Adipocyte (in vitro differentiated cells): ENCODE data around the gene WDHD1.
"Not testable (repeated sequence)": the region's sequence is repeated elsewhere in the genome, so short reads cannot be mapped to it uniquely, and the experiment has no call there.

Experiments
- DNase-seq: peaks from one replicate; pipeline ENCODE4 v3.0.0-alpha.2; 2015; ENCODE audit warnings: low read depth
- H3K27me3 ChIP-seq: replicated peaks from 2 replicates; pipeline ENCODE4 v1.7.0; 2013; ENCODE audit warnings: mild to moderate bottlenecking, low read length, moderate library complexity; ENCODE audit not compliant: control insufficient read depth, insufficient read depth
- H3K36me3 ChIP-seq: 2 replicates; pipeline ENCODE4 v1.7.0; 2013; ENCODE audit warnings: low read length, mild to moderate bottlenecking, moderate library complexity; ENCODE audit not compliant: control insufficient read depth, insufficient read depth, severe bottlenecking
- H3K4me1 ChIP-seq: 2 replicates; pipeline ENCODE4 v1.7.0; 2013; ENCODE audit warnings: mild to moderate bottlenecking, low read length, moderate library complexity; ENCODE audit not compliant: control insufficient read depth, insufficient read depth
- H3K4me3 ChIP-seq: 2 replicates; pipeline ENCODE4 v1.7.0; 2013; ENCODE audit warnings: mild to moderate bottlenecking, low read length, moderate library complexity
- H3K9ac ChIP-seq: 2 replicates; pipeline ENCODE4 v1.7.0; 2013; ENCODE audit warnings: mild to moderate bottlenecking, low read length, moderate library complexity
- H3K9me3 ChIP-seq: 2 replicates; pipeline ENCODE4 v1.7.0; 2013; ENCODE audit warnings: mild to moderate bottlenecking, low read length, moderate library complexity; ENCODE audit not compliant: control insufficient read depth

Gene WDHD1

GRCh38 chr14:55047301-55048053 is 20.6 kb upstream of the WDHD1 start:
- H3K9me3 ChIP-seq = no peaks in the 10 kb centered on the region
- no peak overlapping the region for H3K4me3 ChIP-seq
- no peak for DNase-seq
- peaks cover 21% of the 10 kb centered on the region for H3K36me3 ChIP-seq
- no peaks in the 10 kb centered on the region for H3K27me3 ChIP-seq
- H3K9ac ChIP-seq = no peak overlapping the region
- peaks cover 14% of the 10 kb centered on the region for H3K4me1 ChIP-seq

GRCh38 chr14:55045087-55045486 is 18.2 kb upstream of the WDHD1 start:
- Histone ChIP-seq H3K4me3 (no peak overlapping the region), H3K9ac (no peak overlapping the region), H3K27me3 (no peaks in the 10 kb centered on the region), H3K9me3 (no peaks in the 10 kb centered on the region), H3K4me1 (peaks cover 6% of the 10 kb centered on the region), H3K36me3 (peaks cover 21% of the 10 kb centered on the region)
- no peak for DNase-seq

- Histone ChIP-seq H3K36me3 (peaks cover 21% of the 10 kb centered on the region), H3K4me1 (peaks cover 6% of the 10 kb centered on the region), H3K9me3 (no peaks in the 10 kb centered on the region), H3K9ac (no peak overlapping the region), H3K4me3 (no peak overlapping the region), H3K27me3 (no peaks in the 10 kb centered on the region)
- peak; percentile 13 for DNase-seq
Measured at GRCh38 chr14:55043528-55043927, 16.6 kb upstream of the WDHD1 start.

- Histone ChIP-seq H3K27me3 (no peaks in the 10 kb centered on the region), H3K9ac (no peak overlapping the region), H3K36me3 (peaks cover 32% of the 10 kb centered on the region), H3K4me1 (peaks cover 4% of the 10 kb centered on the region), H3K4me3 (no peak overlapping the region), H3K9me3 (no peaks in the 10 kb centered on the region)
- DNase-seq = no peak
Measured at GRCh38 chr14:55038708-55039107, 11.8 kb upstream of the WDHD1 start.

- H3K4me3 ChIP-seq, H3K9ac ChIP-seq, H3K9me3 ChIP-seq, DNase-seq, H3K4me1 ChIP-seq, H3K27me3 ChIP-seq: not testable (repeated sequence)
- H3K36me3 ChIP-seq = peaks cover 25% of the 10 kb centered on the region
Measured at GRCh38 chr14:55037995-55038394, 11.1 kb upstream of the WDHD1 start.

GRCh38 chr14:55031190-55031589 is 4.3 kb upstream of the WDHD1 start:
- Histone ChIP-seq H3K36me3 (peaks cover 13% of the 10 kb centered on the region), H3K9ac (peak overlapping the region; percentile 27), H3K4me1 (peaks cover 35% of the 10 kb centered on the region), H3K4me3 (no peak overlapping the region), H3K9me3 (no peaks in the 10 kb centered on the region), H3K27me3 (no peaks in the 10 kb centered on the region)
- no peak for DNase-seq

- Histone ChIP-seq H3K4me3 (peak overlapping the region; percentile 92), H3K9ac (peak overlapping the region; percentile 87), H3K4me1 (peaks cover 39% of the 10 kb centered on the region), H3K9me3 (no peaks in the 10 kb centered on the region), H3K27me3 (no peaks in the 10 kb centered on the region), H3K36me3 (no peaks in the 10 kb centered on the region)
- DNase-seq = no peak
Measured at GRCh38 chr14:55028476-55028875, 1.6 kb upstream of the WDHD1 start.

- Histone ChIP-seq H3K4me1 (peaks cover 39% of the 10 kb centered on the region), H3K9me3 (no peaks in the 10 kb centered on the region), H3K36me3 (no peaks in the 10 kb centered on the region), H3K9ac (peak overlapping the region; percentile 87), H3K27me3 (no peaks in the 10 kb centered on the region), H3K4me3 (peak overlapping the region; percentile 92)
- DNase-seq = peak; percentile 43
Measured at GRCh38 chr14:55028066-55028465, 1.2 kb upstream of the WDHD1 start.

GRCh38 chr14:55026441-55026792 is 482 bp downstream of the WDHD1 start:
- Histone ChIP-seq H3K36me3 (no peaks in the 10 kb centered on the region), H3K27me3 (no peaks in the 10 kb centered on the region), H3K9ac (peak overlapping the region; percentile 87), H3K4me1 (peaks cover 33% of the 10 kb centered on the region), H3K9me3 (no peaks in the 10 kb centered on the region), H3K4me3 (peak overlapping the region; percentile 92)
- peak; percentile 56 for DNase-seq

- Histone ChIP-seq H3K9me3 (no peaks in the 10 kb centered on the region), H3K4me3 (peak overlapping the region; percentile 92), H3K36me3 (no peaks in the 10 kb centered on the region), H3K9ac (peak overlapping the region; percentile 87), H3K27me3 (no peaks in the 10 kb centered on the region), H3K4me1 (peaks cover 28% of the 10 kb centered on the region)
- no peak for DNase-seq
Measured at GRCh38 chr14:55025948-55026347, 951 bp downstream of the WDHD1 start.

GRCh38 chr14:55024365-55024764 is 2.5 kb downstream of the WDHD1 start:
- H3K27me3 ChIP-seq, DNase-seq, H3K9me3 ChIP-seq, H3K4me3 ChIP-seq, H3K9ac ChIP-seq, H3K36me3 ChIP-seq: not testable (repeated sequence)
- peaks cover 24% of the 10 kb centered on the region for H3K4me1 ChIP-seq
